ENCODE results near the gene SLC9B2. TPM values are rescaled to one million over a fixed set of nuclear protein-coding genes. Genes with fewer than 3 reads are reported as not detected.
A peak's percentile ranks its signal among the peaks of the same experiment; 100 is the strongest.

Gene SLC9B2
- total and polyA plus RNA-seq, 12 donors: 1.00 to 11.4 (median 3.3) TPM

DNA sequence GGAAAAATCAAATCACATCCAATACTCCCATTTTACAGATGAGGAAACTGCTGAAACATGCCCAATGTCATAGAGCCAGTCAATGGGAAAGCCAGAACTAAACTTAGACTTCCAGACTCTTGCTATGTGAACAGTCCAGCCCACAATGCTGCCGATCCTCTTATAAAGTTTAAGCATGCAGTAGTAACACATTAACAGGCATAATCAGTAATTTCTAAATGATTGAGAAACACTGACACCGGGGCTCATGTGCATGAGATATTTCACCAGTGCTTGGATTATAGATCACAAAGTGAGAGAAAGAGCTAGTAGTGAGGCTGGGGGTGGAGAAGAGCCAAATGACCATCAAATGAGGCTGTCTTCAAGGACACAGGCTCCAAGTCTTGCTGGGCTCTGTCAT, 20.6 kb upstream of the SLC9B2 start:
- Histone ChIP-seq H3K27me3 (no peaks in the 10 kb centered on the region), H3K4me3 (no peak overlapping the region), H3K4me1 (peaks cover 0 to 34% (median 16%) of the 10 kb centered on the region in 9 donors), H3K36me3 (peaks cover 0 to 31% (median 7%) of the 10 kb centered on the region in 9 donors), H3K9me3 (no peaks in the 10 kb centered on the region), H3K27ac (no peak overlapping the region)
- ATAC-seq (no peak), DNase-seq (no peak)
- WGBS, 2 donors: 90 to 93% methylated on average over 2 of the region's 2 CpGs
- intact Hi-C loops (cut with DNase I): loop anchor here in 8 of 10 donors (5.0 to 10.0 kb wide), 13 partner anchors 50 to 665 kb away; partner anchors contain the start of genes SLC9B1 (in 1 of the 8) and UBE2D3 (in 1 of the 8)
- TF ChIP-seq, protein P1, sequence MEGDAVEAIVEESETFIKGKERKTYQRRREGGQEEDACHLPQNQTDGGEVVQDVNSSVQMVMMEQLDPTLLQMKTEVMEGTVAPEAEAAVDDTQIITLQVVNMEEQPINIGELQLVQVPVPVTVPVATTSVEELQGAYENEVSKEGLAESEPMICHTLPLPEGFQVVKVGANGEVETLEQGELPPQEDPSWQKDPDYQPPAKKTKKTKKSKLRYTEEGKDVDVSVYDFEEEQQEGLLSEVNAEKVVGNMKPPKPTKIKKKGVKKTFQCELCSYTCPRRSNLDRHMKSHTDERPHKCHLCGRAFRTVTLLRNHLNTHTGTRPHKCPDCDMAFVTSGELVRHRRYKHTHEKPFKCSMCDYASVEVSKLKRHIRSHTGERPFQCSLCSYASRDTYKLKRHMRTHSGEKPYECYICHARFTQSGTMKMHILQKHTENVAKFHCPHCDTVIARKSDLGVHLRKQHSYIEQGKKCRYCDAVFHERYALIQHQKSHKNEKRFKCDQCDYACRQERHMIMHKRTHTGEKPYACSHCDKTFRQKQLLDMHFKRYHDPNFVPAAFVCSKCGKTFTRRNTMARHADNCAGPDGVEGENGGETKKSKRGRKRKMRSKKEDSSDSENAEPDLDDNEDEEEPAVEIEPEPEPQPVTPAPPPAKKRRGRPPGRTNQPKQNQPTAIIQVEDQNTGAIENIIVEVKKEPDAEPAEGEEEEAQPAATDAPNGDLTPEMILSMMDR (IDR thresholded peaks at IDR 0.05): no peak

DNA sequence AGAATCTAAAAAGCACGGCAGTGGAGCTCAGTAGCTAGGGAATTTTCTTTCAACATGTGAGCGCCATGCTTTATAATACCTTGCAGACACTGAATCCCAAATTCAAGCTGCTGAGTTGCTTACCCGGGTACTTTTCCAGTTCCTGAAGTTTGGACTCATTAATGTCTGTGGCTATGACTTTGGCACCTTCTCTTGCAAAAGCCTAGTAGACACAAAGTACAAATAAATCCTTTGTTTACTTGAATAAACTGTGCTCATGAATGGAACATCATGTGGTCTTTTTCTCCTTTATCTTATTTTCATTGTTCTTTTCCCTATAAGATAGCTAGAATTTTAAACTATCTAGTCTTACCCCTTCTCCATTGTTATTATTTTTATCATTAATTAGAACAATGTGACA, 18.5 kb upstream of the SLC9B2 start:
- Histone ChIP-seq H3K36me3 (peaks cover 0 to 51% (median 14%) of the 10 kb centered on the region in 9 donors), H3K27ac (no peak overlapping the region), H3K4me1 (peaks cover 0 to 34% (median 16%) of the 10 kb centered on the region in 9 donors), H3K4me3 (no peak overlapping the region), H3K27me3 (no peaks in the 10 kb centered on the region), H3K9me3 (no peaks in the 10 kb centered on the region)
- intact Hi-C loops (cut with DNase I): loop anchor here in 8 of 10 donors (5.0 to 10.0 kb wide), 13 partner anchors 48 to 663 kb away; partner anchors contain the start of genes SLC9B1 (in 1 of the 8) and UBE2D3 (in 1 of the 8)
- no peak for ATAC-seq
- TF ChIP-seq, protein P1 (IDR thresholded peaks at IDR 0.05): no peak
- no peak for DNase-seq
- WGBS, 2 donors: 86 to 87% methylated on average over 3 of the region's 3 CpGs

DNA sequence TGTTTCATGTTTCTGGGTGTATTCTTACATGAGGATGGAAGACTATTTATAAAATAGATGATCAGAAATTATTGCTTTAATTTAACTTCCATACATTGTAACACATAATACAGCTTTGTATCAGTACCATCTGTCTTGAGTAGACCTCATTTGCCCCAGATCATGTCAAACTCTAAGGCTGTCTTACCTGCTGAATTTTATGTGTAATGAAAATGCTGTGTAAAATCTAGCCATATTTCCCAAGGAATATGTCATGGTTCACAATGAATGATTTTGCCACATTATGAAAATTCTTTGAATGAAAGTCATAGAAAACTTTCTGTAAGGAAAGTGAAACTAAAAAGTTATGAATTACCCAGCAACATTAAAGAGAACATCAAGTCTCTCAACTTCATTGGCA, 15.7 kb upstream of the SLC9B2 start:
- Histone ChIP-seq H3K36me3 (peaks cover 0 to 80% (median 30%) of the 10 kb centered on the region in 9 donors), H3K27me3 (no peaks in the 10 kb centered on the region), H3K27ac (no peak overlapping the region), H3K9me3 (no peaks in the 10 kb centered on the region), H3K4me3 (no peak overlapping the region), H3K4me1 (peaks cover 0 to 14% (median 0%) of the 10 kb centered on the region in 9 donors)
- ATAC-seq (no peak), DNase-seq (no peak)
- TF ChIP-seq, protein P1 (IDR thresholded peaks at IDR 0.05): no peak
- intact Hi-C loops (cut with DNase I): loop anchor here in 8 of 10 donors (5.0 to 10.0 kb wide), 10 partner anchors 45 to 657 kb away; partner anchors contain the start of gene SLC9B1 (in 1 of the 8)

DNA sequence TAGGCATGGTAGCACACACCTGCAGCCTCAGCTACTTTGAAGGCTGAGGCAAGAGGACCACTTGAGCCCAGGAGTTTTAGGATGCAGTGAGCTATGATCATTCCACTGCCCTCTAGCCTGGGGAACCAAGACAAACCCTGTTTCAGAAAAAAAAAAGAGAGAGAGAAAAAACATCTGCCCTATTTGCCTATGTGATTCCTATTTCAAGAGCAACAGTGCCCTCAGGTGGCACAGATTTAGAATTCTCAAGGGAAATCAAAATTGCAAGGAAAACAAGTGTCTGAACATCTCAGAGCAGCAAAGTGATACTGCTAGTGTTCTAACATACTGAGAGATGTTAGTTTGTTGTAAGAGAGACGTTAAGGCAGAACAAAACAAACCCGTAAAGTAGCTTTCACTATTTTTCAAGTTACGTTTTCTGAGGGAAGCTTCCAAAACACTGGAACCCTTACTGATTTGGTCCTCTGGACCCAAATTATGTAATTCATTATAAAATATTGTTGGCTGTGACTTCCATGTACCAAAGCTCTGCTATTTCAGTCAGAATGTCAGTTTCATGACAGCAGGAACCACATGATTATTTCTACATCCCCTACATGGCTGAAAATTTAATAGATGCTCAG, 15.2 kb upstream of the SLC9B2 start:
- intact Hi-C loops (cut with DNase I): loop anchor here in 8 of 10 donors (5.0 to 10.0 kb wide), 10 partner anchors 44 to 657 kb away; partner anchors contain the start of gene SLC9B1 (in 1 of the 8)
- Histone ChIP-seq H3K27ac (no peak overlapping the region), H3K4me1 (peaks cover 0 to 14% (median 0%) of the 10 kb centered on the region in 9 donors), H3K27me3 (no peaks in the 10 kb centered on the region), H3K9me3 (no peaks in the 10 kb centered on the region), H3K4me3 (no peak overlapping the region), H3K36me3 (peaks cover 0 to 85% (median 35%) of the 10 kb centered on the region in 9 donors)
- TF ChIP-seq, protein P1 (IDR thresholded peaks at IDR 0.05): peak in 7 of 9 donors; percentile 27 to 58 (median 54)
- WGBS, 2 donors: 65 to 68% methylated on average over 3 of the region's 3 CpGs
- no peak for DNase-seq
- peak in 3 of 8 donors; percentile 19 to 48 (median 45) for ATAC-seq
